ENCODE data around the gene ZNF236.

Gene ZNF236

GRCh38 chr18:76814256-76814655, 8.1 kb upstream of the ZNF236 start:
- peaks cover 2% of the 10 kb centered on the region for H3K79me1 ChIP-seq (ENCODE audit: low read length)
- no peak overlapping the region for H4K91ac ChIP-seq (ENCODE audit: low read depth, low read length)
- no peak overlapping the region for H4K8ac ChIP-seq (ENCODE audit: low read depth, low read length)
- H3K27ac ChIP-seq (ENCODE audit: low read depth, low read length), result no peak overlapping the region
- peaks cover 4 to 6% of the 10 kb centered on the region in 2 experiments for H3K36me3 ChIP-seq (ENCODE audit: control insufficient read depth in 1 of 2, insufficient read depth in 2 of 2, low read length in 2 of 2)
- H3K79me2 ChIP-seq (ENCODE audit: control insufficient read depth, insufficient read depth, low read length, poor library complexity), result no peaks in the 10 kb centered on the region
- H3K18ac ChIP-seq (ENCODE audit: low read length), result no peak overlapping the region
- no peak overlapping the region for H2AFZ ChIP-seq (ENCODE audit: insufficient read depth, low read length, poor library complexity)
- no peak overlapping the region for H2BK12ac ChIP-seq (ENCODE audit: low read length)
- no peaks in the 10 kb centered on the region for H3K27me3 ChIP-seq (ENCODE audit: insufficient read depth, low read length)
- no peak for DNase-seq
- H3K9ac ChIP-seq (ENCODE audit: low read length), result no peak overlapping the region
- H3K14ac ChIP-seq (ENCODE audit: low read length), result no peak overlapping the region
- no peak overlapping the region for H4K12ac ChIP-seq (ENCODE audit: low read depth, low read length)
- H3K4ac ChIP-seq (ENCODE audit: low read depth, low read length), result no peak overlapping the region
- H3K4me3 ChIP-seq (ENCODE audit: low read depth, low read length), result no peak overlapping the region
- no peaks in the 10 kb centered on the region for H3K4me1 ChIP-seq (ENCODE audit: control insufficient read depth in 1 of 2, insufficient read depth in 2 of 2, low read length in 2 of 2)
- no peaks in the 10 kb centered on the region for H3K9me3 ChIP-seq (ENCODE audit: insufficient read depth, low read depth, low read length)
- H2BK5ac ChIP-seq (ENCODE audit: low read depth, low read length, poor library complexity), result no peak overlapping the region
- no peak overlapping the region for H3K23ac ChIP-seq (ENCODE audit: low read length)
- no peak overlapping the region for H3K4me2 ChIP-seq (ENCODE audit: low read length)
- H2AK5ac ChIP-seq (ENCODE audit: low read length), result no peak overlapping the region
- H2BK120ac ChIP-seq (ENCODE audit: insufficient read depth, low read length, poor library complexity), result no peak overlapping the region
- no CpG with 5 or more reads among the region's 11 CpGs for WGBS (ENCODE audit: extremely low coverage, insufficient coverage, insufficient read length)

DNA sequence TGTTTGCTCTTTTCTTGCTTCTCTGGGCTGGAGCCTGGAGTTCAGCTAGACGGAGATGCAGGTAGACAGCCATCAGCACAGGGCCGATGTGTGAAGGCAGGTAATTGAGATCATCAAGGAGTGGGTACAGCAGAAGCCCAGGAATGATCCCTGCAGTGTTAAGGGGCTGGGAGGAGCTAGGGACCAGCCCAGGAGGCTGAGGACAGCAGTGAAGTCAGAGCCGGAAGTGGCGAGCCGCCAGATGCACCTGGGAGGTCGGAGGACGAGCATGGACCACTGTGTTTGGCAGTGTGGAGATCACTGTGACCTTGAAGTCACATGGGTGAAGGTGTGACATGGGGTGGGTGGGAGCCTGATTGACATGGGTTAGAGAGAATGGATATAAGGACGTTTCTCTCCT, 6.2 kb upstream of the ZNF236 start:
- H3K18ac ChIP-seq (ENCODE audit: low read length), result no peak overlapping the region
- H3K79me2 ChIP-seq (ENCODE audit: control insufficient read depth, insufficient read depth, low read length, poor library complexity), result peaks cover 3% of the 10 kb centered on the region
- no peak overlapping the region for H2AFZ ChIP-seq (ENCODE audit: insufficient read depth, low read length, poor library complexity)
- no peak overlapping the region for H3K14ac ChIP-seq (ENCODE audit: low read length)
- no peak overlapping the region for H2AK5ac ChIP-seq (ENCODE audit: low read length)
- H3K9me3 ChIP-seq (ENCODE audit: insufficient read depth, low read depth, low read length), result no peaks in the 10 kb centered on the region
- H3K9ac ChIP-seq (ENCODE audit: low read length), result no peak overlapping the region
- no peak overlapping the region for H3K23ac ChIP-seq (ENCODE audit: low read length)
- no peak overlapping the region for H3K4me3 ChIP-seq (ENCODE audit: low read depth, low read length)
- H3K4me2 ChIP-seq (ENCODE audit: low read length), result no peak overlapping the region
- peaks cover 7 to 8% of the 10 kb centered on the region in 2 experiments for H3K36me3 ChIP-seq (ENCODE audit: control insufficient read depth in 1 of 2, insufficient read depth in 2 of 2, low read length in 2 of 2)
- no peak overlapping the region for H3K4ac ChIP-seq (ENCODE audit: low read depth, low read length)
- H2BK120ac ChIP-seq (ENCODE audit: insufficient read depth, low read length, poor library complexity), result no peak overlapping the region
- H4K91ac ChIP-seq (ENCODE audit: low read depth, low read length), result no peak overlapping the region
- no peak overlapping the region for H4K12ac ChIP-seq (ENCODE audit: low read depth, low read length)
- no peak overlapping the region for H2BK12ac ChIP-seq (ENCODE audit: low read length)
- peaks cover 5% of the 10 kb centered on the region for H3K79me1 ChIP-seq (ENCODE audit: low read length)
- WGBS (ENCODE audit: extremely low coverage, insufficient coverage, insufficient read length), result no CpG with 5 or more reads among the region's 8 CpGs
- H2BK5ac ChIP-seq (ENCODE audit: low read depth, low read length, poor library complexity), result no peak overlapping the region
- no peak overlapping the region for H4K8ac ChIP-seq (ENCODE audit: low read depth, low read length)
- no peak overlapping the region for H3K27ac ChIP-seq (ENCODE audit: low read depth, low read length)
- DNase-seq, result no peak
- H3K27me3 ChIP-seq (ENCODE audit: insufficient read depth, low read length), result no peaks in the 10 kb centered on the region
- peaks cover 4% of the 10 kb centered on the region in 2 experiments for H3K4me1 ChIP-seq (ENCODE audit: control insufficient read depth in 1 of 2, insufficient read depth in 2 of 2, low read length in 2 of 2)

DNA sequence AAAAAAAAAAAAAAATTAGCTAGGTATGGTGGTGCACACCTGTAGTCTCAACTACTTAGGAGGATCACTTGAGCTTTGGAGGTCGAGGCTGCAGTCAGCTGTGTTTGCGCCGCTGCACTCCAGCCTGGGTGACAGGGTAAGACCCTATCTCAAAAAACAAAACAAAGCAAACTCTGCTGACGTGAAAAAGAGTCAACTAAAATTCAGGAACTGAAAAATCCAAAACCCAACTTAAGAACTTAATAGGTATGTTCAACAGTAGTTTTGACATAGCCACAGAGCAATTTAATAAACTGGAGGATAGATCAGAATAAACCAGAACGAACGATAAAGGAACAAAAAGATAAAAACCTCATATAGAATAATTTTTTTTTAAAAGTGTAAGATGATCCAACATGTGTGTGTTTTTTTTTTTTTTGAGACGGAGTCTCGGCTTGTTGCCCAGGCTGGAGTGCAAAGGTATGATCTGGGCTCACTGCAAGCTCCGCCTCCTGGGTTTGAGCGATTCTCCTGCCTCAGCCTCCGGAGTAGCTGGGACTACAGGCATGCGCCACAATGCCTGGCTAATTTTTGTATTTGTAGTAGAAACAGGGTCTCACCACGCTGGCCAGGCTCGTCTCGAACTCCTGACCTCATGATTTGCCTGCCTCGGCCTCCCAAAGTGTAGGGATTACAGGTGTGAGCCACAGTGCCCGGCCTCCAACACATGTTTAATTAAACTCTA, 4.3 kb upstream of the ZNF236 start:
- H4K8ac ChIP-seq (ENCODE audit: low read depth, low read length), result no peak overlapping the region
- no peak overlapping the region for H3K9ac ChIP-seq (ENCODE audit: low read length)
- H3K4me3 ChIP-seq (ENCODE audit: low read depth, low read length), result no peak overlapping the region
- no peak overlapping the region for H2BK120ac ChIP-seq (ENCODE audit: insufficient read depth, low read length, poor library complexity)
- no peak overlapping the region for H3K4me2 ChIP-seq (ENCODE audit: low read length)
- no peak overlapping the region for H2BK12ac ChIP-seq (ENCODE audit: low read length)
- no peak overlapping the region for H4K91ac ChIP-seq (ENCODE audit: low read depth, low read length)
- H2BK5ac ChIP-seq (ENCODE audit: low read depth, low read length, poor library complexity), result no peak overlapping the region
- H3K4me1 ChIP-seq (ENCODE audit: control insufficient read depth in 1 of 2, insufficient read depth in 2 of 2, low read length in 2 of 2), result peaks cover 4% of the 10 kb centered on the region in 2 experiments
- no peaks in the 10 kb centered on the region for H3K27me3 ChIP-seq (ENCODE audit: insufficient read depth, low read length)
- no peak overlapping the region for H3K18ac ChIP-seq (ENCODE audit: low read length)
- peaks cover 14% of the 10 kb centered on the region for H3K79me2 ChIP-seq (ENCODE audit: control insufficient read depth, insufficient read depth, low read length, poor library complexity)
- H3K23ac ChIP-seq (ENCODE audit: low read length), result no peak overlapping the region
- peaks cover under 1% of the 10 kb centered on the region for H3K9me3 ChIP-seq (ENCODE audit: insufficient read depth, low read depth, low read length)
- H2AK5ac ChIP-seq (ENCODE audit: low read length), result no peak overlapping the region
- WGBS (ENCODE audit: extremely low coverage, insufficient coverage, insufficient read length), result no CpG with 5 or more reads among the region's 17 CpGs
- no peak for DNase-seq
- no peak overlapping the region for H3K14ac ChIP-seq (ENCODE audit: low read length)
- H3K79me1 ChIP-seq (ENCODE audit: low read length), result peaks cover 14% of the 10 kb centered on the region
- no peak overlapping the region for H3K4ac ChIP-seq (ENCODE audit: low read depth, low read length)
- peaks cover 7 to 8% of the 10 kb centered on the region in 2 experiments for H3K36me3 ChIP-seq (ENCODE audit: control insufficient read depth in 1 of 2, insufficient read depth in 2 of 2, low read length in 2 of 2)
- no peak overlapping the region for H4K12ac ChIP-seq (ENCODE audit: low read depth, low read length)
- H3K27ac ChIP-seq (ENCODE audit: low read depth, low read length), result no peak overlapping the region
- H2AFZ ChIP-seq (ENCODE audit: insufficient read depth, low read length, poor library complexity), result no peak overlapping the region

DNA sequence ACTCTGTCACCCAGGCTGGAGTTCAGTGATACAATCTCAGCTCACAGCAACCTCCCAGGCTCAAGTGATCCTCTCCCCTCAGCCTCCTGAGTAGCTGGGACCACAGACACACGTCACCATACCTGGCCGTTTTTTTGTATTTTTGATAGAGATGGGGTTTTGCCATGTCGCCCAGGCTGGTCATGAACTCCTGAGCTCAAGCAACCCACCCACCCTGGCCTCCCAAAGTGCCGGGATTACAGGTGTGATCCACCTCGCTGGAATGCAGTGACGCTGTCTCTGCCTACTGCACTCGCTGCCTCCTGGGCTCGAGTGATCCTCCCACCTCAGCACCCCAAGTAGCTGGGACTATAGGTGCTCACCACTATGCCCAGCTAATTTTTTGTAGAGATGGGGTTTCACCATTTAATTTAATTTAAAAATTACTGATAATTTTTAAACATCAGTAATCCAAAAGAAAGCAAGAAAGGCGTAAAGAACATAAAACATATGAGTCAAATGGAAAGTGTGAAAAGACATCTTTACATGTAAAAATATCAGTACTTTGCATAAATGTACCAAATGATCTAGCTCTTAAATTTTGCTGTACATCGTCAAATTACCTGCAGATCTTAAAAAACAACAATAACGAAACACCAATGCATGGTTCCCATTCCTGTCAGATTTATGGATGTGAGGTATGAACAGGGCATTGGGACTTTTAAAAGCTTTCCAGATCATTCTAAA, 2.8 kb upstream of the ZNF236 start:
- no CpG with 5 or more reads among the region's 11 CpGs for WGBS (ENCODE audit: extremely low coverage, insufficient coverage, insufficient read length)

More for the DNA sequence above, 2.8 kb upstream of the ZNF236 start:
- no peak overlapping the region for H3K9ac ChIP-seq (ENCODE audit: low read length)
- no peak overlapping the region for H3K18ac ChIP-seq (ENCODE audit: low read length)
- no peak overlapping the region for H3K4me2 ChIP-seq (ENCODE audit: low read length)
- H4K91ac ChIP-seq (ENCODE audit: low read depth, low read length), result no peak overlapping the region
- H3K23ac ChIP-seq (ENCODE audit: low read length), result no peak overlapping the region
- no peak overlapping the region for H3K4ac ChIP-seq (ENCODE audit: low read depth, low read length)
- no peak overlapping the region for H3K14ac ChIP-seq (ENCODE audit: low read length)
- H3K9me3 ChIP-seq (ENCODE audit: insufficient read depth, low read depth, low read length), result peaks cover 2% of the 10 kb centered on the region
- peaks cover 6 to 10% of the 10 kb centered on the region in 2 experiments for H3K4me1 ChIP-seq (ENCODE audit: control insufficient read depth in 1 of 2, insufficient read depth in 2 of 2, low read length in 2 of 2)
- no peaks in the 10 kb centered on the region for H3K27me3 ChIP-seq (ENCODE audit: insufficient read depth, low read length)
- H4K8ac ChIP-seq (ENCODE audit: low read depth, low read length), result no peak overlapping the region
- DNase-seq, result peak in 1 of 2 donors; percentile 50
- H2BK120ac ChIP-seq (ENCODE audit: insufficient read depth, low read length, poor library complexity), result no peak overlapping the region
- H3K79me2 ChIP-seq (ENCODE audit: control insufficient read depth, insufficient read depth, low read length, poor library complexity), result peaks cover 17% of the 10 kb centered on the region
- H2BK12ac ChIP-seq (ENCODE audit: low read length), result no peak overlapping the region
- no peak overlapping the region for H3K27ac ChIP-seq (ENCODE audit: low read depth, low read length)
- H2AK5ac ChIP-seq (ENCODE audit: low read length), result no peak overlapping the region
- peaks cover 7 to 8% of the 10 kb centered on the region in 2 experiments for H3K36me3 ChIP-seq (ENCODE audit: control insufficient read depth in 1 of 2, insufficient read depth in 2 of 2, low read length in 2 of 2)
- H4K12ac ChIP-seq (ENCODE audit: low read depth, low read length), result no peak overlapping the region
- no peak overlapping the region for H2BK5ac ChIP-seq (ENCODE audit: low read depth, low read length, poor library complexity)
- H2AFZ ChIP-seq (ENCODE audit: insufficient read depth, low read length, poor library complexity), result no peak overlapping the region
- no peak overlapping the region for H3K4me3 ChIP-seq (ENCODE audit: low read depth, low read length)
- peaks cover 19% of the 10 kb centered on the region for H3K79me1 ChIP-seq (ENCODE audit: low read length)
